ENCODE data around the gene ST7. TPM values are rescaled to one million over a fixed set of nuclear protein-coding genes. Genes with fewer than 3 reads are reported as not detected.

The ST7 gene
- total RNA-seq, 1 experiment from 2014 or later, result 38.2 TPM

DNA sequence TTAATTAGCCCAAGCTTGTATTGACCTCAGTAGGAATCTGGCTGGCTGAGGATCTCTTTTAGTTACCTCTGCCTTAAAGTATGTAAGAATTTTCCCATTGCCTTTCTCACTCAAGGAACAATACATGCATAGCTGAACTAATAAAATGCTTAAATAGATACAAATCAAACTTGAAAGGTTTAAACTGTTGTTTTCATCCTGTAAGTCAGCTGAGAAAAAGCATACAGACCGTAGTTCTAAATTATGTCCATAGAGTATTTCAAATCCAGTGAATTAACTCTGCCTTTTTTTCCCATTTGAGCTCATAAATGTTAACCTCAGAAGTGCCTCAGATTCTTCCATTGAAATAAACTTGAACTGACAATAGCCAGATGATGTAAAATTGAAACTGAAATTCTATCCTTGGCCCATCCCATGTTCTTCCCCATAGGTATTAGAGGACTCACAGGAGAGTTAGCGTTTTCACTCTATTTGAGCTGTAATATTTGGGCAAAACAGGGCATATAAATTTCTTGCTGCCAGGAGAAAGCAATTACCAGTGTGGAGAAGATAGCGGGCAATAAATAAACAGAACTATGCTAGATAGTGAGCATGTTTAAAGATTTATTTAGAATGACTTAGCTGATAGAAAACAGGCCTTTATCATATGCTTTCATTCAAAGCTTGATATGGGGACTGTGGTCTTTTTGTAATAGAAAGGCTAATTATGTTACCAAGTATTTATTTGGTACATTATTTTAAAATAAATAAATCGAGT lies 205.8 kb downstream of the ST7 start:
- Histone ChIP-seq H3K4me3 (ENCODE audit: low read depth, low read length) (no peak overlapping the region), H3K36me3 (ENCODE audit: control insufficient read depth, insufficient read depth, low read length) (no peaks in the 10 kb centered on the region), H3K9me3 (no peaks in the 10 kb centered on the region), H3K4me1 (no peaks in the 10 kb centered on the region), H3K27me3 (replicated peaks; ENCODE audit: control insufficient read depth, insufficient read depth, low read length) (no peaks in the 10 kb centered on the region)
- Mint-ChIP-seq H3K9me3 (ENCODE audit: unreplicated experiment) (no peaks in the 10 kb centered on the region), H3K27ac (ENCODE audit: unreplicated experiment) (no peak overlapping the region), H3K4me3 (ENCODE audit: unreplicated experiment) (no peak overlapping the region), H3K27me3 (ENCODE audit: insufficient read depth, unreplicated experiment) (no peaks in the 10 kb centered on the region), H3K36me3 (ENCODE audit: insufficient read depth, unreplicated experiment) (no peaks in the 10 kb centered on the region), H3K4me1 (ENCODE audit: low read depth, unreplicated experiment) (no peaks in the 10 kb centered on the region)
- TF ChIP-seq, protein P1, sequence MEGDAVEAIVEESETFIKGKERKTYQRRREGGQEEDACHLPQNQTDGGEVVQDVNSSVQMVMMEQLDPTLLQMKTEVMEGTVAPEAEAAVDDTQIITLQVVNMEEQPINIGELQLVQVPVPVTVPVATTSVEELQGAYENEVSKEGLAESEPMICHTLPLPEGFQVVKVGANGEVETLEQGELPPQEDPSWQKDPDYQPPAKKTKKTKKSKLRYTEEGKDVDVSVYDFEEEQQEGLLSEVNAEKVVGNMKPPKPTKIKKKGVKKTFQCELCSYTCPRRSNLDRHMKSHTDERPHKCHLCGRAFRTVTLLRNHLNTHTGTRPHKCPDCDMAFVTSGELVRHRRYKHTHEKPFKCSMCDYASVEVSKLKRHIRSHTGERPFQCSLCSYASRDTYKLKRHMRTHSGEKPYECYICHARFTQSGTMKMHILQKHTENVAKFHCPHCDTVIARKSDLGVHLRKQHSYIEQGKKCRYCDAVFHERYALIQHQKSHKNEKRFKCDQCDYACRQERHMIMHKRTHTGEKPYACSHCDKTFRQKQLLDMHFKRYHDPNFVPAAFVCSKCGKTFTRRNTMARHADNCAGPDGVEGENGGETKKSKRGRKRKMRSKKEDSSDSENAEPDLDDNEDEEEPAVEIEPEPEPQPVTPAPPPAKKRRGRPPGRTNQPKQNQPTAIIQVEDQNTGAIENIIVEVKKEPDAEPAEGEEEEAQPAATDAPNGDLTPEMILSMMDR (IDR thresholded peaks at IDR 0.05; ENCODE audit: insufficient read depth in 1 of 2, low read depth in 1 of 2, low read length in 1 of 2, severe bottlenecking in 1 of 2, unreplicated experiment in 1 of 2), result no peak
- DNase-seq, result no peak
- ChIA-PET POLR2A (no interaction called here), CTCF (no interaction called here)
- no TSS peak for BruUV-seq (replicated peaks)
- intact Hi-C loops (cut with micrococcal nuclease; ENCODE audit: unreplicated experiment), result no loop called here

DNA sequence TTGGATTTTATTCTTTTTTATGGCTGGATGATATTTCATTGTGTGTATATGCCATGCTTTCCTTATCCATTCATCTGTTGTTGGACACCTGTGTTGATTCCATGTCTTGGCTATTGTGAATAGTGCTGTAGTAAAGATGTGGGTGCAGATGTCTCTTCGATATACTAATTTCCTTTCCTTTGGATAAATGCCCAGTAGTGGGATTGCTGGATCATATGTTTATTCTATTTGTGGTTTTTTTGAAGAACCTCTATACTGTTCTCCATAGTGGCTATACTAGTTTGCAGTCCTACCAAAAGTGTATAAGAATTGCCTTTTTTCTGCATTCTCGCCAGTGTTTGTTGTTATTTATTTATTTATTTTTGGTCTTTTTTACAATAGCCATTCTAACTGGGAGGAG lies 209.8 kb downstream of the ST7 start:
- intact Hi-C loops (cut with micrococcal nuclease; ENCODE audit: unreplicated experiment), result no loop called here
- H3K9me3 Mint-ChIP-seq (ENCODE audit: unreplicated experiment), result no peaks in the 10 kb centered on the region
- peaks cover 6% of the 10 kb centered on the region for H3K4me1 Mint-ChIP-seq (ENCODE audit: low read depth, unreplicated experiment)
- TF ChIP-seq, protein P1 (IDR thresholded peaks at IDR 0.05; ENCODE audit: insufficient read depth in 1 of 2, low read depth in 1 of 2, low read length in 1 of 2, severe bottlenecking in 1 of 2, unreplicated experiment in 1 of 2), result no peak
- H3K27me3 Mint-ChIP-seq (ENCODE audit: insufficient read depth, unreplicated experiment), result no peaks in the 10 kb centered on the region
- no peaks in the 10 kb centered on the region for H3K27me3 ChIP-seq (replicated peaks; ENCODE audit: control insufficient read depth, insufficient read depth, low read length)
- H3K36me3 Mint-ChIP-seq (ENCODE audit: insufficient read depth, unreplicated experiment), result peaks cover 5% of the 10 kb centered on the region
- ChIA-PET POLR2A (no interaction called here), CTCF (no interaction called here)
- no peaks in the 10 kb centered on the region for H3K36me3 ChIP-seq (ENCODE audit: control insufficient read depth, insufficient read depth, low read length)
- no peak for DNase-seq
- BruUV-seq (replicated peaks), result no TSS peak
- H3K4me3 ChIP-seq (ENCODE audit: low read depth, low read length), result no peak overlapping the region
- no peaks in the 10 kb centered on the region for H3K9me3 ChIP-seq
- H3K4me1 ChIP-seq, result no peaks in the 10 kb centered on the region
- H3K4me3 Mint-ChIP-seq (ENCODE audit: unreplicated experiment), result no peak overlapping the region
- no peak overlapping the region for H3K27ac Mint-ChIP-seq (ENCODE audit: unreplicated experiment)

DNA sequence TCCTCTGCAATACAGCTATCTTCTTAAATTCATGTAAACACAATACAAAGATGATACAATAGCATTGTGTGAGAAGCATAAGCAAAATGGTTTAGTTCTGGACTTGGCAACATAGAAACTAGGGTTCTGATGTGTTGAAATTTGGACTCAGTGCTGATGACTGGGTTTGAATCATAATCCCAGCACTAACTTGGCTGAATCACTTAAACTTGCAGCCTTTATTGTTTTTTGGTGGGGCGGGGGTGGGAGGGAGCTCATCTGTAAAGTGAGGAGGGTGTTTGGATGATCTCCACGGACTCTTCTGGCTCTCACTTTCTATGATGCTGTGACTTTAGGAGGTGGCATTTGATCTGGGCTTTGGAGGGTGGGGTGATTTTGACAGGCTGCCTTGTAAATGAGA lies 211.3 kb downstream of the ST7 start:
- no TSS peak for BruUV-seq (replicated peaks)
- Mint-ChIP-seq H3K4me1 (ENCODE audit: low read depth, unreplicated experiment) (peaks cover 6% of the 10 kb centered on the region), H3K9me3 (ENCODE audit: unreplicated experiment) (no peaks in the 10 kb centered on the region), H3K36me3 (ENCODE audit: insufficient read depth, unreplicated experiment) (peaks cover 5% of the 10 kb centered on the region), H3K27me3 (ENCODE audit: insufficient read depth, unreplicated experiment) (no peaks in the 10 kb centered on the region), H3K4me3 (ENCODE audit: unreplicated experiment) (no peak overlapping the region), H3K27ac (ENCODE audit: unreplicated experiment) (no peak overlapping the region)
- ChIA-PET CTCF (no interaction called here), POLR2A (no interaction called here)
- Histone ChIP-seq H3K4me3 (ENCODE audit: low read depth, low read length) (no peak overlapping the region), H3K9me3 (no peaks in the 10 kb centered on the region), H3K4me1 (no peaks in the 10 kb centered on the region), H3K27me3 (replicated peaks; ENCODE audit: control insufficient read depth, insufficient read depth, low read length) (no peaks in the 10 kb centered on the region), H3K36me3 (ENCODE audit: control insufficient read depth, insufficient read depth, low read length) (no peaks in the 10 kb centered on the region)
- TF ChIP-seq, protein P1 (IDR thresholded peaks at IDR 0.05; ENCODE audit: insufficient read depth in 1 of 2, low read depth in 1 of 2, low read length in 1 of 2, severe bottlenecking in 1 of 2, unreplicated experiment in 1 of 2), result no peak
- intact Hi-C loops (cut with micrococcal nuclease; ENCODE audit: unreplicated experiment), result no loop called here
- DNase-seq, result no peak
